ENCODE data around the gene MOGAT1.
A peak's percentile ranks its signal among the peaks of the same experiment; 100 is the strongest.
"Not testable (repeated sequence)": the region's sequence is repeated elsewhere in the genome, so short reads cannot be mapped to it uniquely, and the experiment has no call there.

MOGAT1 gene

GRCh38 chr2:222670191-222671038, 1.0 kb upstream of the MOGAT1 start:
- no peak for DNase-seq

GRCh38 chr2:222672068-222672401, 577 bp downstream of the MOGAT1 start:
- DNase-seq: no peak

GRCh38 chr2:222673273-222673672, 1.8 kb downstream of the MOGAT1 start:
- DNase-seq: no peak

- peak; percentile 1 for DNase-seq
Measured at GRCh38 chr2:222673883-222674282, 2.4 kb downstream of the MOGAT1 start.

- no peak for DNase-seq
Measured at GRCh38 chr2:222677981-222678380, 6.5 kb downstream of the MOGAT1 start.

- no peak for DNase-seq
Measured at GRCh38 chr2:222683805-222684204, 12.3 kb downstream of the MOGAT1 start.

GRCh38 chr2:222686086-222686750, 14.8 kb downstream of the MOGAT1 start:
- no peak for DNase-seq

- no peak for DNase-seq
Measured at GRCh38 chr2:222688917-222689316, 17.5 kb downstream of the MOGAT1 start.

GRCh38 chr2:222689322-222689721, 17.9 kb downstream of the MOGAT1 start:
- no peak for DNase-seq

- peak; percentile 81 for DNase-seq
Measured at GRCh38 chr2:222690564-222691200, 19.2 kb downstream of the MOGAT1 start.

- not testable (repeated sequence) for DNase-seq
Measured at GRCh38 chr2:222693413-222693812, 22.0 kb downstream of the MOGAT1 start.

GRCh38 chr2:222693837-222694236, 22.4 kb downstream of the MOGAT1 start:
- DNase-seq: no peak

GRCh38 chr2:222698276-222698675, 26.8 kb downstream of the MOGAT1 start:
- DNase-seq: no peak

- no peak for DNase-seq
Measured at GRCh38 chr2:222701233-222701632, 29.8 kb downstream of the MOGAT1 start.

GRCh38 chr2:222701721-222702131, 30.3 kb downstream of the MOGAT1 start:
- DNase-seq: no peak

GRCh38 chr2:222703091-222703490, 31.6 kb downstream of the MOGAT1 start:
- DNase-seq: no peak

- DNase-seq: no peak
Measured at GRCh38 chr2:222703886-222704285, 32.4 kb downstream of the MOGAT1 start.

- no peak for DNase-seq
Measured at GRCh38 chr2:222706616-222707015, 35.2 kb downstream of the MOGAT1 start.

GRCh38 chr2:222707102-222707688, 35.7 kb downstream of the MOGAT1 start:
- DNase-seq: no peak

- DNase-seq: no peak
Measured at GRCh38 chr2:222707689-222708273, 36.3 kb downstream of the MOGAT1 start.

- DNase-seq: peak; percentile 72
Measured at GRCh38 chr2:222708274-222708710, 36.8 kb downstream of the MOGAT1 start.

GRCh38 chr2:222709191-222709891, 37.9 kb downstream of the MOGAT1 start:
- DNase-seq: no peak

All from NCI-H345 (cell line).